H1 (cell line): ENCODE results near the gene TGFB2. TPM values are rescaled to one million over a fixed set of nuclear protein-coding genes. Genes with fewer than 3 reads are reported as not detected.

Experiments
- CTCF ChIA-PET: fragments of 300-600 bp; sonication (Branson Sonifier 250); formaldehyde crosslinking; loops from one replicate; lab custom pipeline; 2021; ENCODE audit not compliant: partially characterized antibody; lab: Charles Lee
- POLR2A ChIA-PET: fragments of 300-600 bp; sonication (Branson Sonifier 250); formaldehyde crosslinking; loops from one replicate; lab custom pipeline; 2021; ENCODE audit warnings: inconsistent platforms; ENCODE audit not compliant: partially characterized antibody; lab: Charles Lee
- DNase-seq, 2 experiments: peaks; one replicate each; pipeline versions ENCODE4 v3.0.0 to v3.0.0-alpha.2; 2010 to 2022; ENCODE audit warnings: low spot score in 2 of 2, low read depth in 1 of 2, mixed read lengths in 1 of 2
- FAIRE-seq: peaks from 2 replicates; lab custom pipeline; 2011; peaks lifted over from hg19 to GRCh38; lab: Jason Lieb, UNC
- H2AFZ ChIP-seq: 2 replicates; pipeline ENCODE4 v1.8.1; 2012; ENCODE audit warnings: low read length, inconsistent platforms
- H2AK5ac ChIP-seq: 2 replicates; pipeline ENCODE4 v1.6.1; 2013; ENCODE audit warnings: low read depth, low read length
- H2BK120ac ChIP-seq: replicated peaks from 2 replicates; pipeline ENCODE3; 2013; ENCODE audit warnings: low read depth, low read length, inconsistent platforms
- H2BK12ac ChIP-seq: 2 replicates; pipeline ENCODE4 v1.6.1; 2013; ENCODE audit warnings: low read depth, low read length
- H2BK15ac ChIP-seq: 2 replicates; pipeline ENCODE4 v1.6.1; 2013; ENCODE audit warnings: low read length
- H2BK20ac ChIP-seq: 2 replicates; pipeline ENCODE4 v1.6.1; 2013; ENCODE audit warnings: low read length
- H2BK5ac ChIP-seq: 2 replicates; pipeline ENCODE4 v1.6.1; 2013; ENCODE audit warnings: low read depth, low read length
- H3K14ac ChIP-seq: 2 replicates; pipeline ENCODE4 v1.6.1; 2013; ENCODE audit warnings: inconsistent platforms; ENCODE audit not compliant: insufficient read length
- H3K18ac ChIP-seq: 2 replicates; pipeline ENCODE4 v1.6.1; 2013; ENCODE audit warnings: low read length; ENCODE audit errors: extremely low read depth
- H3K23ac ChIP-seq: 2 replicates; pipeline ENCODE4 v1.6.1; 2013; ENCODE audit warnings: inconsistent platforms; ENCODE audit not compliant: insufficient read length
- H3K23me2 ChIP-seq: 2 replicates; pipeline ENCODE4 v1.6.1; 2013; ENCODE audit warnings: low read depth, low read length
- H3K27ac ChIP-seq: 2 replicates; pipeline ENCODE4 v1.6.1; 2011; ENCODE audit warnings: low read depth, low read length, inconsistent platforms
- H3K27me3 ChIP-seq, 4 experiments: replicated peaks in 1 of 4; 1 replicate in 1 of 4; 2 replicates in 3 of 4; pipeline versions ENCODE4 v1.6.1 to v1.8.1; 2011 to 2013; ENCODE audit warnings: low read length in 3 of 4, mild to moderate bottlenecking in 3 of 4, inconsistent platforms in 2 of 4, mixed read lengths in 2 of 4, moderate library complexity in 1 of 4; ENCODE audit not compliant: control insufficient read depth in 3 of 4, insufficient read depth in 3 of 4; ENCODE audit errors: extremely low read depth in 1 of 4
- H3K36me3 ChIP-seq, 4 experiments: 2 replicates each; pipeline versions ENCODE4 v1.6.1 to v1.8.1; 2011 to 2013; ENCODE audit warnings: mild to moderate bottlenecking in 4 of 4, low read length in 3 of 4, moderate library complexity in 2 of 4, control low read depth in 1 of 4, inconsistent platforms in 1 of 4; ENCODE audit not compliant: insufficient read depth in 4 of 4, control insufficient read depth in 2 of 4
- H3K4ac ChIP-seq: replicated peaks from 2 replicates; pipeline ENCODE3; 2013; ENCODE audit warnings: low read length, low read depth, mixed read lengths, inconsistent platforms; ENCODE audit not compliant: insufficient read length
- H3K4me1 ChIP-seq, 4 experiments: replicated peaks in 1 of 4; 1 replicate in 1 of 4; 2 replicates in 3 of 4; pipeline versions ENCODE4 v1.6.1 to v1.8.1; 2011 to 2013; ENCODE audit warnings: low read length in 3 of 4, inconsistent platforms in 2 of 4, mixed read lengths in 1 of 4; ENCODE audit not compliant: insufficient read depth in 4 of 4, control insufficient read depth in 3 of 4
- H3K4me2 ChIP-seq, 2 experiments: 2 replicates each; pipeline versions ENCODE4 v1.6.1 to v1.8.1; 2011 to 2013; ENCODE audit warnings: low read depth in 2 of 2, low read length in 2 of 2, control low read depth in 1 of 2, inconsistent platforms in 1 of 2, mild to moderate bottlenecking in 1 of 2; ENCODE audit not compliant: insufficient read depth in 1 of 2
- H3K4me3 ChIP-seq, 4 experiments: fragments of 200-600, 300-600 bp in 1 of 4; sonication (generic), shearing (Covaris generic), sonication (Bioruptor Twin) in 1 of 4; 2 replicates each; pipeline versions ENCODE4 v1.5.1 to v1.8.1; 2011 to 2016; ENCODE audit warnings: low read length in 4 of 4, low read depth in 3 of 4, control low read depth in 2 of 4, inconsistent platforms in 2 of 4, mild to moderate bottlenecking in 2 of 4, mixed read lengths in 1 of 4, moderate library complexity in 1 of 4; ENCODE audit not compliant: insufficient read depth in 2 of 4; ENCODE audit errors: extremely low read depth in 1 of 4
- H3K56ac ChIP-seq: replicated peaks from 2 replicates; pipeline ENCODE3; 2013; ENCODE audit warnings: low read depth, mild to moderate bottlenecking, mixed read lengths, low read length, inconsistent platforms; ENCODE audit not compliant: insufficient read length
- H3K79me1 ChIP-seq: 2 replicates; pipeline ENCODE4 v1.6.1; 2013; ENCODE audit warnings: low read depth, low read length, control low read depth
- H3K79me2 ChIP-seq, 2 experiments: 2 replicates each; pipeline versions ENCODE4 v1.6.1 to v1.8.1; 2012 to 2013; ENCODE audit warnings: low read length in 2 of 2, mild to moderate bottlenecking in 2 of 2, inconsistent platforms in 1 of 2; ENCODE audit not compliant: insufficient read depth in 2 of 2, control insufficient read depth in 1 of 2
- H3K9ac ChIP-seq, 4 experiments: replicated peaks in 1 of 4; 1 replicate in 1 of 4; 2 replicates in 3 of 4; pipeline versions ENCODE4 v1.6.1 to v1.8.1; 2011 to 2013; ENCODE audit warnings: low read depth in 3 of 4, low read length in 3 of 4, control low read depth in 2 of 4, mild to moderate bottlenecking in 2 of 4, moderate library complexity in 2 of 4, inconsistent platforms in 1 of 4; ENCODE audit errors: extremely low read depth in 1 of 4
- H3K9me3 ChIP-seq, 2 experiments: 2 replicates each; pipeline versions ENCODE4 v1.6.1 to v1.8.1; 2012 to 2013; ENCODE audit warnings: mild to moderate bottlenecking in 2 of 2, moderate library complexity in 2 of 2, control low read depth in 1 of 2, inconsistent platforms in 1 of 2, low read depth in 1 of 2, low read length in 1 of 2, mixed read lengths in 1 of 2; ENCODE audit not compliant: insufficient read depth in 2 of 2
- H4K20me1 ChIP-seq, 2 experiments: replicated peaks in 1 of 2; 2 replicates each; pipeline versions ENCODE3 to v1.8.1; 2011 to 2013; ENCODE audit warnings: inconsistent platforms in 2 of 2, low read length in 2 of 2, mild to moderate bottlenecking in 1 of 2; ENCODE audit not compliant: insufficient read depth in 2 of 2, control insufficient read depth in 1 of 2
- H4K5ac ChIP-seq: 2 replicates; pipeline ENCODE4 v1.6.1; 2013; ENCODE audit warnings: low read length, low read depth, mixed read lengths, inconsistent platforms; ENCODE audit not compliant: insufficient read length
- H4K8ac ChIP-seq: 2 replicates; pipeline ENCODE4 v1.8.0; 2013; ENCODE audit warnings: mild to moderate bottlenecking, moderate library complexity, low read length, inconsistent platforms; ENCODE audit not compliant: insufficient read depth; ENCODE audit errors: extremely low read depth
- H4K91ac ChIP-seq: replicated peaks from 2 replicates; pipeline ENCODE3; 2013; ENCODE audit warnings: low read length, mixed read lengths, inconsistent platforms; ENCODE audit not compliant: insufficient read length
- CHD2 ChIP-seq: IDR thresholded peaks from 2 replicates; pipeline ENCODE4 v1.6.1; 2012; ENCODE audit warnings: low read length, improper control_type of control experiment
- EP300 ChIP-seq, 2 experiments: IDR thresholded peaks; 1 replicate in 1 of 2; 2 replicates in 1 of 2; pipeline ENCODE4 v1.6.1; 2011 to 2012; ENCODE audit warnings: low read depth in 2 of 2, low read length in 2 of 2, mild to moderate bottlenecking in 2 of 2, borderline replicate concordance in 1 of 2, inconsistent platforms in 1 of 2, moderate library complexity in 1 of 2
- GTF2F1 ChIP-seq: IDR thresholded peaks from 2 replicates; pipeline ENCODE4 v1.6.1; 2012; ENCODE audit warnings: low read depth, low read length, improper control_type of control experiment, borderline replicate concordance
- ZNF274 ChIP-seq: IDR thresholded peaks from 2 replicates; pipeline ENCODE4 v1.7.0; 2012; ENCODE audit warnings: low read length, borderline replicate concordance; ENCODE audit errors: extremely low read depth
- WGBS, 2 experiments: shearing (Covaris generic) in 1 of 2; methylation state at CpG; one replicate each; pipeline versions ENCODE4 v1.1.6 to v1.1.7; 2013 to 2015; ENCODE audit warnings: low lambda C conversion rate in 2 of 2, mixed read lengths in 2 of 2, inconsistent platforms in 1 of 2, low coverage in 1 of 2, missing lambda C conversion rate in 1 of 2; ENCODE audit not compliant: insufficient replicate concordance in 2 of 2, insufficient coverage in 1 of 2, insufficient read length in 1 of 2; ENCODE audit errors: extremely low coverage in 1 of 2, missing lambda C conversion rate in 1 of 2; 5-methylcytosine and 5-hydroxymethylcytosine counted together
- polyA plus RNA-seq, 7 experiments: library from polyadenylated mRNA; depleted of rRNA in 3 of 7; stranded (reverse) in 5 of 7; unstranded in 2 of 7; fragments of >200 nt in 5 of 7; fragments of 200-250 nt in 2 of 7; gene quantifications; 1 replicate in 5 of 7; 2 replicates in 1 of 7; 4 replicates in 1 of 7; pipeline versions ENCODE4 v1.2.1 to v1.2.3, GENCODE V29; 2011 to 2013; ENCODE audit warnings: missing spikeins in 2 of 7, mixed read lengths in 2 of 7
- total RNA-seq: library from RNA; stranded (reverse); fragmentation: NEBNext Ultra II Directional; extraction: Animal tissue kit (Norgen Biotek cat#: 25700); gene quantifications from 2 replicates; pipeline ENCODE4 v1.2.1, GENCODE V29; 2021

TGFB2 gene
- total and polyA plus RNA-seq, 2 of the 8 experiments (the other 6 are each of a cell fraction or from before 2014, with no cell fraction given) = 0.26 to 0.84 TPM

- WGBS, 2 experiments = 97% methylated on average over 2 of the region's 2 CpGs; no CpG with 5 or more reads in 1 of the 2 experiments
- DNase-seq (no peak), FAIRE-seq (no peak)
- Histone ChIP-seq H3K4me2 (no peak overlapping the region), H3K23ac (no peak overlapping the region), H3K23me2 (no peaks in the 10 kb centered on the region), H3K9ac (no peak overlapping the region), H2BK5ac (no peak overlapping the region), H3K27ac (no peak overlapping the region), H2BK12ac (no peak overlapping the region), H2AFZ (no peak overlapping the region), H4K8ac (no peak overlapping the region), H3K9me3 (no peaks in the 10 kb centered on the region), H3K18ac (no peak overlapping the region), H2BK20ac (no peak overlapping the region), H3K4ac (no peak overlapping the region), H3K4me3 (no peak overlapping the region), H3K14ac (no peak overlapping the region), H3K79me2 (no peaks in the 10 kb centered on the region), H3K56ac (no peak overlapping the region), H2BK120ac (no peak overlapping the region), H4K5ac (no peak overlapping the region), H3K4me1 (no peaks in the 10 kb centered on the region), H3K36me3 (no peaks in the 10 kb centered on the region), H4K20me1 (no peaks in the 10 kb centered on the region), H3K27me3 (no peaks in the 10 kb centered on the region), H4K91ac (no peak overlapping the region), H2BK15ac (no peak overlapping the region), H2AK5ac (no peak overlapping the region), H3K79me1 (no peaks in the 10 kb centered on the region)
- ChIA-PET POLR2A (interaction anchor here (0.6 kb wide), 1 partner anchor 115 kb away, joined by 3 read pairs; no protein-coding TSS in a partner anchor), CTCF (no interaction called here)
- TF ChIP-seq ZNF274 = no peak
- TF ChIP-seq GTF2F1 = no peak
- no peak for TF ChIP-seq EP300 (IDR thresholded peaks at IDR 0.05; ENCODE audit: borderline replicate concordance in 1 of 2, low read depth in 2 of 2, low read length in 2 of 2)
- no peak for TF ChIP-seq CHD2
These were observed 88.6 kb downstream of the TGFB2 start for GRCh38 chr1:218433744-218434143.
